Neural progenitor cell (in vitro differentiated cells): ENCODE measurements around the gene STAM. TPM values are rescaled to one million over a fixed set of nuclear protein-coding genes. Genes with fewer than 3 reads are reported as not detected.

Experiments
- DNase-seq: peaks from one replicate; pipeline ENCODE4 v3.0.0-alpha.2; 2016; ENCODE audit warnings: low spot score
- H2AFZ ChIP-seq: fragments of 200-600 bp; sonication (generic); replicated peaks from 2 replicates; pipeline ENCODE4 v1.6.1; 2016; ENCODE audit warnings: antibody characterized with exemption
- H3F3A ChIP-seq: fragments of 200-600 bp; sonication (generic); 2 replicates; pipeline ENCODE4 v1.6.1; 2016; ENCODE audit warnings: antibody characterized with exemption, low read depth
- H3K27ac ChIP-seq: fragments of 200-600 bp; sonication (generic); 2 replicates; pipeline ENCODE4 v1.5.1; 2016; ENCODE audit warnings: mild to moderate bottlenecking
- H3K27me3 ChIP-seq: fragments of 200-600 bp; sonication (generic); 2 replicates; pipeline ENCODE4 v1.6.1; 2016; ENCODE audit warnings: mild to moderate bottlenecking, moderate library complexity
- H3K36me3 ChIP-seq: fragments of 200-600 bp; sonication (generic); 2 replicates; pipeline ENCODE4 v1.5.1; 2016
- H3K4me1 ChIP-seq: fragments of 200-600 bp; sonication (generic); 2 replicates; pipeline ENCODE4 v1.6.1; 2016; ENCODE audit warnings: mixed run types
- H3K4me2 ChIP-seq: fragments of 200-600 bp; sonication (generic); 2 replicates; pipeline ENCODE4 v1.6.1; 2016
- H3K4me3 ChIP-seq: fragments of 200-600 bp; sonication (generic); 2 replicates; pipeline ENCODE4 v1.5.1; 2016
- H3K79me2 ChIP-seq: fragments of 200-600 bp; sonication (generic); 2 replicates; pipeline ENCODE4 v1.6.1; 2016; ENCODE audit warnings: low read depth
- H3K9ac ChIP-seq: fragments of 200-600 bp; sonication (generic); 2 replicates; pipeline ENCODE4 v1.6.1; 2016
- H3K9me3 ChIP-seq: fragments of 200-600 bp; sonication (generic); 2 replicates; pipeline ENCODE4 v1.5.1; 2016; ENCODE audit warnings: low read depth
- H4K20me1 ChIP-seq: fragments of 200-600 bp; sonication (generic); 2 replicates; pipeline ENCODE4 v1.6.1; 2016; ENCODE audit warnings: low read depth
- H3K27ac Mint-ChIP-seq: 3 replicates; pipeline ENCODE4 v1.8.0; 2021; ENCODE audit warnings: mixed read lengths
- H3K27me3 Mint-ChIP-seq: 2 replicates; pipeline ENCODE4 v1.8.0; 2022; ENCODE audit warnings: low read depth, mild to moderate bottlenecking, inconsistent platforms, moderate library complexity, mixed read lengths; ENCODE audit not compliant: insufficient read depth
- H3K36me3 Mint-ChIP-seq: 3 replicates; pipeline ENCODE4 v1.8.0; 2021; ENCODE audit warnings: mixed read lengths
- H3K4me1 Mint-ChIP-seq: 3 replicates; pipeline ENCODE4 v1.8.0; 2021; ENCODE audit warnings: mixed read lengths
- H3K4me3 Mint-ChIP-seq: 3 replicates; pipeline ENCODE4 v1.8.0; 2021; ENCODE audit warnings: mild to moderate bottlenecking, moderate library complexity, mixed read lengths
- H3K9me3 Mint-ChIP-seq: 3 replicates; pipeline ENCODE4 v1.8.0; 2020; ENCODE audit warnings: mixed read lengths
- EZH2 ChIP-seq: fragments of 200-600 bp; sonication (generic); IDR thresholded peaks from 2 replicates; pipeline ENCODE4 v1.6.1; 2017; ENCODE audit warnings: antibody characterized with exemption, mild to moderate bottlenecking, moderate library complexity
- EZH2phosphoT487 ChIP-seq: fragments of 200-600 bp; sonication (generic); IDR thresholded peaks from 2 replicates; pipeline ENCODE4 v1.6.1; 2017; ENCODE audit warnings: antibody characterized with exemption
- total RNA-seq: library from RNA; depleted of rRNA; stranded (reverse); fragments of >200 nt; gene quantifications from 2 replicates; pipeline ENCODE4 v1.2.3, GENCODE V29; 2015; ENCODE audit warnings: low replicate concordance
- TF ChIP-seq, protein P1 (sequence below): fragments of 200-600 bp; sonication (generic); IDR thresholded peaks from 2 replicates; pipeline ENCODE4 v1.5.1; 2017; ENCODE audit warnings: antibody characterized with exemption, mild to moderate bottlenecking

The STAM gene
- total RNA-seq, 1 donor from 2014 or later = 43.2 TPM

DNA sequence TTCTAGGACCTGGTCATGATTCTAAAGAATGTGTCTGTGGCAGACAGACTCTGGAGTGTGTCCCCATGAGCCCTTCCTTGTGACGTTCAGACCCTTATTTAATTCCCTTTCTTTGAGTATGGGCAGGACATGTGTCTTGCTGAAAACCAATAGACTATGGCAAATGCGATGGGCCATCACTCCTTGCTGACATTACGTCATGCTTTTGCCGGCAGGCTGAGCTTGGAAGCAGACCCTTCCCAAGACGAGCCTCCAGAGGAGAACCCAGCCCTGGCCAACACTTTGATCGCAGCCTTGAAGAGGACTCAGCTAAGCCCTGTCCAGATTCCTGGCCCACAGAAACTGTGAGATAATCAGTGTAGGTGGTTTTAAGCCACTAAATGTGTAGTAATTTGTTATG, 89.7 kb downstream of the STAM start:
- Histone ChIP-seq H4K20me1 (no peaks in the 10 kb centered on the region), H3K36me3 (no peaks in the 10 kb centered on the region), H3F3A (no peaks in the 10 kb centered on the region), H3K4me3 (no peak overlapping the region), H3K9me3 (no peaks in the 10 kb centered on the region), H3K4me2 (no peak overlapping the region), H3K4me1 (no peaks in the 10 kb centered on the region), H3K27me3 (no peaks in the 10 kb centered on the region), H3K9ac (no peak overlapping the region), H3K27ac (no peak overlapping the region), H2AFZ (no peak overlapping the region), H3K79me2 (no peaks in the 10 kb centered on the region)
- DNase-seq = no peak
- Mint-ChIP-seq H3K36me3 (no peaks in the 10 kb centered on the region), H3K4me1 (peaks cover 2% of the 10 kb centered on the region), H3K27ac (no peak overlapping the region), H3K4me3 (no peak overlapping the region), H3K9me3 (no peaks in the 10 kb centered on the region), H3K27me3 (no peaks in the 10 kb centered on the region)
- TF ChIP-seq EZH2phosphoT487 (no peak), EZH2 (no peak)
- TF ChIP-seq, protein P1, sequence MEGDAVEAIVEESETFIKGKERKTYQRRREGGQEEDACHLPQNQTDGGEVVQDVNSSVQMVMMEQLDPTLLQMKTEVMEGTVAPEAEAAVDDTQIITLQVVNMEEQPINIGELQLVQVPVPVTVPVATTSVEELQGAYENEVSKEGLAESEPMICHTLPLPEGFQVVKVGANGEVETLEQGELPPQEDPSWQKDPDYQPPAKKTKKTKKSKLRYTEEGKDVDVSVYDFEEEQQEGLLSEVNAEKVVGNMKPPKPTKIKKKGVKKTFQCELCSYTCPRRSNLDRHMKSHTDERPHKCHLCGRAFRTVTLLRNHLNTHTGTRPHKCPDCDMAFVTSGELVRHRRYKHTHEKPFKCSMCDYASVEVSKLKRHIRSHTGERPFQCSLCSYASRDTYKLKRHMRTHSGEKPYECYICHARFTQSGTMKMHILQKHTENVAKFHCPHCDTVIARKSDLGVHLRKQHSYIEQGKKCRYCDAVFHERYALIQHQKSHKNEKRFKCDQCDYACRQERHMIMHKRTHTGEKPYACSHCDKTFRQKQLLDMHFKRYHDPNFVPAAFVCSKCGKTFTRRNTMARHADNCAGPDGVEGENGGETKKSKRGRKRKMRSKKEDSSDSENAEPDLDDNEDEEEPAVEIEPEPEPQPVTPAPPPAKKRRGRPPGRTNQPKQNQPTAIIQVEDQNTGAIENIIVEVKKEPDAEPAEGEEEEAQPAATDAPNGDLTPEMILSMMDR = no peak

DNA sequence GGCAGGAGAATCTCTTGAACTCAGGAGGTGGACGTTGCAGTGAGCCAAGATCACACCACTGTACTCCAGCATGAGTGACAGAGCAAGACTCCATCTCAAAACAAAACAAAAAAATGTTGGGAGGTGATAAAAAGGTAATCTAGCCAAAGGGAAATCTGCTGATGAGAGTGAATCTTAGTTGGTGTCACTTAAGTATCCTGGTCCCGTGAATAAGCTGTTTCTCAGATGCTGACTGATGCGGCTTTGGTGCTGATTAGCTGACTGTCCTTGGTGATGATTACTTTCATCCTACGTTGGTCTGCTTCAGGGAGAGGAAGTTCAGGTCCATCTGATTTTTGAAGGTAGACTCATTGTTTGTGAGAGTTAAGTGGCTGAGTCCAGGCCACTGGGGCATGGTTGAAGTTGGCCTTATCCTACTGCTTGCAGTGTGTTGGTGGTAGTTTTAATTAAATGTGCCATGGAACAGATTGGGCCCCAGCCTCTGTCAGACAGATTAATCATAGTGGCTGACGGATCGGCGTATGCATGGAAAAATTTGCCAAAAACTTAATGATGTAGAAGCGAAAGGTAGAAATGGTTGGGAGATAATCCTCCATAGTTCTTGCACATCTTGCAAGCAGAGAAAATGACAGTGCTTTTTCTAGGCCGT, 90.6 kb downstream of the STAM start:
- no peak overlapping the region for H3K27ac Mint-ChIP-seq
- no peak overlapping the region for H3K4me3 Mint-ChIP-seq
- no peaks in the 10 kb centered on the region for H3K4me1 ChIP-seq
- no peaks in the 10 kb centered on the region for H3K9me3 ChIP-seq
- peaks cover 2% of the 10 kb centered on the region for H3K4me1 Mint-ChIP-seq
- TF ChIP-seq EZH2 = no peak
- no peak for TF ChIP-seq EZH2phosphoT487
- TF ChIP-seq, protein P1 = no peak
- H3K4me3 ChIP-seq = no peak overlapping the region
- H3K9ac ChIP-seq = no peak overlapping the region
- H3K79me2 ChIP-seq = no peaks in the 10 kb centered on the region
- no peaks in the 10 kb centered on the region for H3K36me3 Mint-ChIP-seq
- no peak for DNase-seq
- H3K36me3 ChIP-seq = no peaks in the 10 kb centered on the region
- no peaks in the 10 kb centered on the region for H3K27me3 Mint-ChIP-seq
- no peaks in the 10 kb centered on the region for H3K27me3 ChIP-seq
- H2AFZ ChIP-seq = no peak overlapping the region
- H3K27ac ChIP-seq = no peak overlapping the region
- H3K4me2 ChIP-seq = no peak overlapping the region
- no peaks in the 10 kb centered on the region for H3F3A ChIP-seq
- no peaks in the 10 kb centered on the region for H3K9me3 Mint-ChIP-seq
- no peaks in the 10 kb centered on the region for H4K20me1 ChIP-seq

DNA sequence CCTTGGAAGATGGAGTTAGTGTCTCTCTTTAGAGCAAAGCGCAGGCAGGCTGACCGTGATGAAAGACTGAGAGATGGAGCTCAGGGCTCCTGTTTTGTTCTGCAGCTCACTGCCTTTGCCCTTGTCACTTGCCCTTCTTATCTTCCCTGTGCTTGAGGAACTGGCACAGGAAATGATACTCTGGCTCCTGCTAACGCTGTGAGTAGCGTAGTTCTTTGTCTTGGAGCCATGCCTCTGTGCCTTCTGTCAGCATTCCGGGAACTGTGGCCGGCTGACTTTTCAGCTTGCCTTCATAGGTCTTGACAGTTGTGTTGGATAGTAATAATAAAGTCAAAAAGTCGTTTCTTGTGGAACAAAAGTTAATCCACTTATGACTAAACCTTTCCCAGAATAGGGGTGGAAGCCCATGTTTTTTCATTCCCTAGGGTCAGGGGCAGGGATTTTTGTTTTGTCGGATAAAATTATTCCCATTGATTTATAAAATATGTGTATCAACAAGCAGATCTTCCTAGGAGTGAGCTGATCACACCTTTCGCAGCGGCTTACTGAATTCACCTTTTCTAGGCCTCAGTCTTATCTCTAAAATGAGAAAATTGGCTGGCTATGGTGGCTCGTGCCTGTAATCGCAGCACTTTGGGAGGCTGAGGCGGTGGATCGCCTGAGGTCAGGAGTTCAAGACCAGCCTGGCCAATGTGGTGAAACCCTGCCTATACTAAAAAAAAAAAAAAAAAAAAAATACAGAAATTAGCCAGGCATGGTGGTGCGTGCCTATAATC, 91.4 kb downstream of the STAM start:
- Histone ChIP-seq H3K4me2 (no peak overlapping the region), H3K27ac (no peak overlapping the region), H3K36me3 (no peaks in the 10 kb centered on the region), H3K9me3 (no peaks in the 10 kb centered on the region), H3K27me3 (no peaks in the 10 kb centered on the region), H4K20me1 (no peaks in the 10 kb centered on the region), H3K4me1 (no peaks in the 10 kb centered on the region), H3K4me3 (no peak overlapping the region), H3F3A (no peaks in the 10 kb centered on the region), H2AFZ (no peak overlapping the region), H3K79me2 (no peaks in the 10 kb centered on the region), H3K9ac (no peak overlapping the region)
- Mint-ChIP-seq H3K36me3 (no peaks in the 10 kb centered on the region), H3K4me1 (peaks cover 2% of the 10 kb centered on the region), H3K27me3 (no peaks in the 10 kb centered on the region), H3K4me3 (no peak overlapping the region), H3K9me3 (no peaks in the 10 kb centered on the region), H3K27ac (no peak overlapping the region)
- TF ChIP-seq EZH2phosphoT487 (no peak), EZH2 (no peak)
- TF ChIP-seq, protein P1 = no peak
- DNase-seq = no peak
